Upper lobe of right lung (tissue), 1 donor: Measurements from ENCODE around the gene MUTYH. TPM values are rescaled to one million over a fixed set of nuclear protein-coding genes. Genes with fewer than 3 reads are reported as not detected.
A peak's percentile ranks its signal among the peaks of the same experiment; 100 is the strongest.

Experiments
- ATAC-seq: fragments of 200-7000 bp; cut with Tn5 transposase; one replicate; pipeline ENCODE4 v1.9.1; 2020; ENCODE audit warnings: mild to moderate bottlenecking, moderate library complexity
- DNase-seq: peaks from one replicate; pipeline ENCODE4 v3.0.0-alpha.2; 2020
- H3K27ac ChIP-seq: fragments of 200-600 bp; one replicate; pipeline ENCODE4 v1.8.0; 2022
- H3K27me3 ChIP-seq: fragments of 200-600 bp; one replicate; pipeline ENCODE4 v1.8.0; 2022; ENCODE audit warnings: mild to moderate bottlenecking
- H3K36me3 ChIP-seq: fragments of 200-600 bp; one replicate; pipeline ENCODE4 v1.8.0; 2022
- H3K4me1 ChIP-seq: fragments of 200-600 bp; one replicate; pipeline ENCODE4 v1.8.0; 2022
- H3K4me3 ChIP-seq: fragments of 200-600 bp; one replicate; pipeline ENCODE4 v1.8.0; 2022; ENCODE audit warnings: mild to moderate bottlenecking
- H3K9me3 ChIP-seq: fragments of 200-600 bp; one replicate; pipeline ENCODE4 v1.8.0; 2022
- CTCF ChIP-seq: fragments of 200-600 bp; IDR thresholded peaks from one replicate; pipeline ENCODE4 v1.8.0; 2022; ENCODE audit warnings: antibody characterized with exemption
- intact Hi-C: fragments of 100-400 bp; cut with DNase I; formaldehyde crosslinking; loops from one replicate; pipeline ENCODE4 v1.11.0; 2022
- total RNA-seq: library from RNA; stranded (reverse); fragmentation: NEBNext Ultra II Directional; extraction: Animal tissue kit (Norgen Biotek cat#: 25700); gene quantifications from one replicate; pipeline ENCODE4 v1.2.1, GENCODE V29; 2021
- donor health status: DM: no; HTN: yes; CAD: no; lungs with severe emphysema.

Gene MUTYH
- total RNA-seq, 1 donor from 2014 or later: 20.3 TPM

- intact Hi-C loops: no loop called here
- DNase-seq (no peak), ATAC-seq (no peak)
- Histone ChIP-seq H3K9me3 (no peaks in the 10 kb centered on the region), H3K4me1 (no peaks in the 10 kb centered on the region), H3K27me3 (no peaks in the 10 kb centered on the region), H3K27ac (no peak overlapping the region), H3K36me3 (no peaks in the 10 kb centered on the region), H3K4me3 (no peak overlapping the region)
- no peak for TF ChIP-seq CTCF
Measured at GRCh38 chr1:45314266-45314665, 26.0 kb downstream of the MUTYH start.

- ATAC-seq (no peak), DNase-seq (no peak)
- no peak overlapping the region for H3K4me3 ChIP-seq
- H3K27ac ChIP-seq: no peak overlapping the region
- peaks cover 11% of the 10 kb centered on the region for H3K4me1 ChIP-seq
- H3K9me3 ChIP-seq: no peaks in the 10 kb centered on the region
- H3K36me3 ChIP-seq: no peaks in the 10 kb centered on the region
- no peaks in the 10 kb centered on the region for H3K27me3 ChIP-seq
- TF ChIP-seq CTCF: no peak
- intact Hi-C loops: no loop called here
Measured at GRCh38 chr1:45306905-45307304, 33.3 kb downstream of the MUTYH start.

- no peak for DNase-seq
- Histone ChIP-seq H3K4me1 (peaks cover 11% of the 10 kb centered on the region), H3K9me3 (no peaks in the 10 kb centered on the region), H3K27me3 (no peaks in the 10 kb centered on the region), H3K4me3 (no peak overlapping the region), H3K27ac (no peak overlapping the region), H3K36me3 (no peaks in the 10 kb centered on the region)
- intact Hi-C loops: no loop called here
- no peak for ATAC-seq
- TF ChIP-seq CTCF: no peak
Measured at GRCh38 chr1:45306319-45306718, 33.9 kb downstream of the MUTYH start.

GRCh38 chr1:45305231-45305630 lies 35.0 kb downstream of the MUTYH start:
- no peaks in the 10 kb centered on the region for H3K9me3 ChIP-seq
- no peaks in the 10 kb centered on the region for H3K36me3 ChIP-seq
- no peak overlapping the region for H3K27ac ChIP-seq
- no peak for DNase-seq
- no peak overlapping the region for H3K4me3 ChIP-seq
- intact Hi-C loops: no loop called here
- H3K4me1 ChIP-seq: peaks cover 11% of the 10 kb centered on the region
- no peak for TF ChIP-seq CTCF
- no peaks in the 10 kb centered on the region for H3K27me3 ChIP-seq
- ATAC-seq: no peak

- intact Hi-C loops: no loop called here
- DNase-seq (peak; percentile 68), ATAC-seq (no peak)
- no peak for TF ChIP-seq CTCF
- H3K4me1 ChIP-seq: peaks cover 11% of the 10 kb centered on the region
- peak overlapping the region; percentile 84 for H3K4me3 ChIP-seq
- H3K27me3 ChIP-seq: no peaks in the 10 kb centered on the region
- no peaks in the 10 kb centered on the region for H3K36me3 ChIP-seq
- no peaks in the 10 kb centered on the region for H3K9me3 ChIP-seq
- peak overlapping the region; percentile 92 for H3K27ac ChIP-seq
Measured at GRCh38 chr1:45304311-45305081, 35.7 kb downstream of the MUTYH start.
